Measurements from ENCODE around the gene MMP11.

Gene MMP11

GRCh38 chr22:23826510-23827350 lies 54.1 kb downstream of the MMP11 start:
- Histone ChIP-seq H4K20me1 (ENCODE audit: control insufficient read depth, insufficient read depth, low read depth, low read length) (no peaks in the 10 kb centered on the region; the same call in 1 of the 2 replicates), H3K9me3 (ENCODE audit: control insufficient read depth, insufficient read depth, low read length) (no peaks in the 10 kb centered on the region), H3K79me2 (ENCODE audit: control insufficient read depth, low read length) (peaks cover 85% of the 10 kb centered on the region), H3K27me3 (ENCODE audit: control insufficient read depth, low read length) (no peaks in the 10 kb centered on the region), H3K4me3 (ENCODE audit: low read length) (peak overlapping the region; percentile 47), H3K4me2 (ENCODE audit: low read length) (peak overlapping the region; percentile 67), H3F3A (ENCODE audit: control insufficient read depth, insufficient read depth) (peaks cover 25% of the 10 kb centered on the region), H3K27ac (ENCODE audit: low read depth, low read length) (peak overlapping the region; percentile 91), H3K9me2 (replicated peaks; ENCODE audit: control insufficient read depth, low read length) (no peaks in the 10 kb centered on the region), H3K36me3 (ENCODE audit: control insufficient read depth, low read length) (peaks cover 96% of the 10 kb centered on the region), H3K4me1 (ENCODE audit: control insufficient read depth, low read length) (peaks cover 97% of the 10 kb centered on the region)
- TF ChIP-seq, protein P1, sequence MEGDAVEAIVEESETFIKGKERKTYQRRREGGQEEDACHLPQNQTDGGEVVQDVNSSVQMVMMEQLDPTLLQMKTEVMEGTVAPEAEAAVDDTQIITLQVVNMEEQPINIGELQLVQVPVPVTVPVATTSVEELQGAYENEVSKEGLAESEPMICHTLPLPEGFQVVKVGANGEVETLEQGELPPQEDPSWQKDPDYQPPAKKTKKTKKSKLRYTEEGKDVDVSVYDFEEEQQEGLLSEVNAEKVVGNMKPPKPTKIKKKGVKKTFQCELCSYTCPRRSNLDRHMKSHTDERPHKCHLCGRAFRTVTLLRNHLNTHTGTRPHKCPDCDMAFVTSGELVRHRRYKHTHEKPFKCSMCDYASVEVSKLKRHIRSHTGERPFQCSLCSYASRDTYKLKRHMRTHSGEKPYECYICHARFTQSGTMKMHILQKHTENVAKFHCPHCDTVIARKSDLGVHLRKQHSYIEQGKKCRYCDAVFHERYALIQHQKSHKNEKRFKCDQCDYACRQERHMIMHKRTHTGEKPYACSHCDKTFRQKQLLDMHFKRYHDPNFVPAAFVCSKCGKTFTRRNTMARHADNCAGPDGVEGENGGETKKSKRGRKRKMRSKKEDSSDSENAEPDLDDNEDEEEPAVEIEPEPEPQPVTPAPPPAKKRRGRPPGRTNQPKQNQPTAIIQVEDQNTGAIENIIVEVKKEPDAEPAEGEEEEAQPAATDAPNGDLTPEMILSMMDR (IDR thresholded peaks at IDR 0.05; ENCODE audit: low read depth, low read length, poor library complexity, severe bottlenecking) = no peak
- TF ChIP-seq EZH2phosphoT487 (IDR thresholded peaks at IDR 0.05; ENCODE audit: borderline replicate concordance, low read length) = no peak

GRCh38 chr22:23827351-23827995 lies 54.8 kb downstream of the MMP11 start:
- Histone ChIP-seq H4K20me1 (ENCODE audit: control insufficient read depth, insufficient read depth, low read depth, low read length) (no peaks in the 10 kb centered on the region; the same call in 1 of the 2 replicates), H3K36me3 (ENCODE audit: control insufficient read depth, low read length) (peaks cover 96% of the 10 kb centered on the region), H3K27ac (ENCODE audit: low read depth, low read length) (peak overlapping the region; percentile 91)

DNA sequence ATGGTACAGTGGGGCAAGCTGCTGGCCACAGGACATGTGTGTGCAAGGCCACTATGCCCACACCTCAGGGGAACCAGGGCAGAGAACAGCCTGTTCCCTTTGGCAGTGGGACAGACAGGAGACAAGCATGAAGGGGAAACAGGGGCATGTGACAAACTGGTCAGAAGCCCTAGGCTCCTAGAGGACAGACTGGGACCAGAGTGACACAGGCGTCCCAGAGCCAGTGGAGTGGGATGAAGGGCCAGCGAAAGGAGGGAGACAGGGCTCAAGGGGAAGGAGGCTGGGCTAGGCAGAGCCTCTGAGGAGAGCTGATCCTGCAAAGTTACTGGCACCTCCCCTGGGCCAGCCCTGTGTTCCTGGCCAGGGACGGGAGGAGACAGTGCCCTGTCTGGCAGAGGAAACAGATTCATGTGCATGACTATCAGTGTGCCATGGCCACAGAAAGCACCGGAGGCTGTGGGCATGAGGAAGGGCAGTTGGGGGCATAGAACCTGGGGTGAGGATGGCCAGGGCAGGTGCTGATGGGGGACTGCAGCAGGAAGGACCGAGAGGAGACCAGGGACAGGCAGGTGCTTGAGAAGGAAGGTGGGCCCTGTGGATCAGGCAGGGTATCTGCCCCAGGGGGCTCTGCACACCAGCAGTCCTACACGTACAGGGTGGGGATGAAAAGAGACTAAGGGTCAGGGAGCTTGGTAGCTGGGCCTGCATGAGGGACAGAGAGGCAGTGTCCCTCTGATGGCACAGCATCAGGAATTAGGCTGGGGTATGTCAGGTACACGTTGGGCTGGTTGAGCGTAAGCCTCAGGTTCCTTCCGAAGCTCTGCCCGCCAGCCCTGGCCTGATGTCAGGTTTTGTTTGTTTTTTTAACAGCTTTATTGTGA lies 56.4 kb downstream of the MMP11 start:
- Histone ChIP-seq H3K9me3 (ENCODE audit: control insufficient read depth, insufficient read depth, low read length) (no peaks in the 10 kb centered on the region), H3F3A (ENCODE audit: control insufficient read depth, insufficient read depth) (peaks cover 25% of the 10 kb centered on the region), H3K27me3 (ENCODE audit: control insufficient read depth, low read length) (no peaks in the 10 kb centered on the region), H3K4me3 (ENCODE audit: low read length) (peak overlapping the region; percentile 2; the same call in 1 of the 2 replicates), H3K27ac (ENCODE audit: low read depth, low read length) (peak overlapping the region; percentile 56), H3K9me2 (replicated peaks; ENCODE audit: control insufficient read depth, low read length) (no peaks in the 10 kb centered on the region), H3K36me3 (ENCODE audit: control insufficient read depth, low read length) (peaks cover 96% of the 10 kb centered on the region), H3K79me2 (ENCODE audit: control insufficient read depth, low read length) (peaks cover 86% of the 10 kb centered on the region), H4K20me1 (ENCODE audit: control insufficient read depth, insufficient read depth, low read depth, low read length) (no peaks in the 10 kb centered on the region; the same call in 1 of the 2 replicates), H3K4me1 (ENCODE audit: control insufficient read depth, low read length) (peaks cover 85% of the 10 kb centered on the region), H3K4me2 (ENCODE audit: low read length) (peak overlapping the region; percentile 50)
- TF ChIP-seq EZH2phosphoT487 (IDR thresholded peaks at IDR 0.05; ENCODE audit: borderline replicate concordance, low read length) = no peak
- TF ChIP-seq, protein P1 (IDR thresholded peaks at IDR 0.05; ENCODE audit: low read depth, low read length, poor library complexity, severe bottlenecking) = no peak

More at GRCh38 chr22:23827351-23827995, 54.8 kb downstream of the MMP11 start:
- Histone ChIP-seq H3K4me1 (ENCODE audit: control insufficient read depth, low read length) (peaks cover 92% of the 10 kb centered on the region), H3F3A (ENCODE audit: control insufficient read depth, insufficient read depth) (peaks cover 25% of the 10 kb centered on the region), H3K9me2 (replicated peaks; ENCODE audit: control insufficient read depth, low read length) (no peaks in the 10 kb centered on the region), H3K4me3 (ENCODE audit: low read length) (peak overlapping the region; percentile 47), H3K4me2 (ENCODE audit: low read length) (peak overlapping the region; percentile 67), H3K9me3 (ENCODE audit: control insufficient read depth, insufficient read depth, low read length) (no peaks in the 10 kb centered on the region), H3K27me3 (ENCODE audit: control insufficient read depth, low read length) (no peaks in the 10 kb centered on the region), H3K79me2 (ENCODE audit: control insufficient read depth, low read length) (peaks cover 85% of the 10 kb centered on the region)
- no peak for TF ChIP-seq EZH2phosphoT487 (IDR thresholded peaks at IDR 0.05; ENCODE audit: borderline replicate concordance, low read length)
- TF ChIP-seq, protein P1 (IDR thresholded peaks at IDR 0.05; ENCODE audit: low read depth, low read length, poor library complexity, severe bottlenecking) = no peak
